ENCODE data around the gene HTRA2.
"Not testable (repeated sequence)": the region's sequence is repeated elsewhere in the genome, so short reads cannot be mapped to it uniquely, and the experiment has no call there.

The HTRA2 gene

GRCh38 chr2:74546004-74546403 is 16.3 kb downstream of the HTRA2 start:
- no peak for DNase-seq

- DNase-seq, result no peak
Observed at GRCh38 chr2:74548285-74548899, 18.7 kb downstream of the HTRA2 start.

GRCh38 chr2:74548900-74549826 is 19.4 kb downstream of the HTRA2 start:
- DNase-seq, result peak; percentile 51

GRCh38 chr2:74550231-74550630 is 20.5 kb downstream of the HTRA2 start:
- DNase-seq, result no peak

GRCh38 chr2:74551530-74551929 is 21.8 kb downstream of the HTRA2 start:
- DNase-seq, result no peak

GRCh38 chr2:74551942-74552913 is 22.5 kb downstream of the HTRA2 start:
- no peak for DNase-seq

GRCh38 chr2:74552914-74553811 is 23.4 kb downstream of the HTRA2 start:
- no peak for DNase-seq

GRCh38 chr2:74553892-74554819 is 24.4 kb downstream of the HTRA2 start, which contains the start of the genes DOK1 and LOXL3:
Gene DOK1 (plus strand): TSS chr2:74554720. CDS start chr2:74554755, 35 bp downstream.
Gene LOXL3 (minus strand): TSS chr2:74553942. CDS start chr2:74552634, 1,308 bp downstream.
- DNase-seq, result peak; percentile 92

GRCh38 chr2:74554820-74555531 is 25.2 kb downstream of the HTRA2 start:
- peak; percentile 19 for DNase-seq

- no peak for DNase-seq
Observed at GRCh38 chr2:74555610-74556103, 25.9 kb downstream of the HTRA2 start.

- no peak for DNase-seq
Observed at GRCh38 chr2:74556159-74556558, 26.4 kb downstream of the HTRA2 start.

- DNase-seq, result no peak
Observed at GRCh38 chr2:74556831-74557370, 27.2 kb downstream of the HTRA2 start.

GRCh38 chr2:74558284-74559230 is 28.8 kb downstream of the HTRA2 start:
- DNase-seq, result no peak

- no peak for DNase-seq
Observed at GRCh38 chr2:74559912-74560311, 30.2 kb downstream of the HTRA2 start.

- DNase-seq, result no peak
Observed at GRCh38 chr2:74560591-74560990, 30.9 kb downstream of the HTRA2 start.

- DNase-seq, result not testable (repeated sequence)
Observed at GRCh38 chr2:74561022-74561421, 31.3 kb downstream of the HTRA2 start.

- DNase-seq, result no peak
Observed at GRCh38 chr2:74562126-74562775, 32.5 kb downstream of the HTRA2 start.

- DNase-seq, result peak; percentile 57
Observed at GRCh38 chr2:74564222-74564621, 34.5 kb downstream of the HTRA2 start.
